HepG2 (cell line): Measurements from ENCODE around the gene MMS19. TPM values are rescaled to one million over a fixed set of nuclear protein-coding genes. Genes with fewer than 3 reads are reported as not detected.
A peak's percentile ranks its signal among the peaks of the same experiment; 100 is the strongest.

ENCODE experiments used
- ATAC-seq: fragments of 200-7000 bp; cut with Tn5 transposase; 3 replicates; pipeline ENCODE4 v1.9.1; 2020; ENCODE audit warnings: mild to moderate bottlenecking, moderate library complexity
- BruUV-seq: library from RNA; stranded (reverse); fragments of 400-500 nt; replicated peaks from 2 replicates; lab custom pipeline; 2021; lab: Mats Ljungman, UMichigan
- CTCF ChIA-PET: fragments of 300-600 bp; formaldehyde crosslinking; extraction: SDS; loops from one replicate; lab custom pipeline; 2021; ENCODE audit warnings: low total read pairs, inconsistent platforms, low intra/inter-chr PET ratio; lab: Yijun Ruan, JAX
- POLR2A ChIA-PET: fragments of 350-600 bp; sonication (Branson Sonifier 250); formaldehyde crosslinking; loops from one replicate; lab custom pipeline; 2020; ENCODE audit warnings: antibody characterized with exemption, inconsistent platforms; lab: Yijun Ruan, JAX
- DNase-seq: peaks from one replicate; pipeline ENCODE4 v3.0.0-alpha.2; 2015; ENCODE audit warnings: low spot score
- FAIRE-seq: peaks from 3 replicates; lab custom pipeline; 2011; peaks lifted over from hg19 to GRCh38; lab: Jason Lieb, UNC
- H2AFZ ChIP-seq: one replicate; pipeline ENCODE4 v1.6.1; 2011; ENCODE audit warnings: low read length, inconsistent platforms
- H3K27ac ChIP-seq: fragments of 300-600 bp; 3 replicates; pipeline ENCODE4 v1.8.0; 2011; ENCODE audit warnings: mixed run types, mild to moderate bottlenecking, mixed read lengths, low read length, inconsistent platforms; ENCODE audit not compliant: insufficient read depth; ENCODE audit errors: extremely low read length
- H3K27me3 ChIP-seq, 2 experiments: fragments of 200-600 bp in 1 of 2; 2 replicates in 1 of 2; 3 replicates in 1 of 2; pipeline versions ENCODE4 v1.6.0 to v1.8.0; 2011; ENCODE audit warnings: low read length in 2 of 2, mild to moderate bottlenecking in 2 of 2, moderate library complexity in 2 of 2, inconsistent platforms in 1 of 2; ENCODE audit not compliant: insufficient read depth in 2 of 2, control insufficient read depth in 1 of 2
- H3K36me3 ChIP-seq, 2 experiments: fragments of 200-600 bp in 1 of 2; replicated peaks in 1 of 2; 2 replicates in 1 of 2; 3 replicates in 1 of 2; pipeline versions ENCODE4 v1.5.1 to v1.8.0; 2011; ENCODE audit warnings: low read length in 2 of 2, inconsistent platforms in 1 of 2; ENCODE audit not compliant: insufficient read depth in 2 of 2, control insufficient read depth in 1 of 2
- H3K4me1 ChIP-seq: 2 replicates; pipeline ENCODE4 v1.5.1; 2012; ENCODE audit warnings: low read length, inconsistent platforms; ENCODE audit not compliant: insufficient read depth
- H3K4me2 ChIP-seq: 2 replicates; pipeline ENCODE4 v1.6.0; 2011; ENCODE audit warnings: low read depth, low read length, inconsistent platforms
- H3K4me3 ChIP-seq, 3 experiments: fragments of 200-600 bp in 1 of 3; sonication (generic), shearing (Covaris generic) in 1 of 3; replicated peaks in 1 of 3; 2 replicates each; pipeline ENCODE4 v1.5.1; 2011 to 2016; ENCODE audit warnings: low read length in 3 of 3, inconsistent platforms in 2 of 3, low read depth in 2 of 3, mild to moderate bottlenecking in 2 of 3, control low read depth in 1 of 3, mixed read lengths in 1 of 3; ENCODE audit not compliant: insufficient read depth in 1 of 3
- H3K79me2 ChIP-seq: one replicate; pipeline ENCODE4 v1.6.1; 2011; ENCODE audit warnings: low read length, inconsistent platforms; ENCODE audit not compliant: insufficient read depth
- H3K9ac ChIP-seq: 2 replicates; pipeline ENCODE4 v1.6.0; 2011; ENCODE audit warnings: mild to moderate bottlenecking, low read depth, low read length, inconsistent platforms; ENCODE audit not compliant: insufficient read depth
- H3K9me3 ChIP-seq: 2 replicates; pipeline ENCODE4 v1.5.1; 2012; ENCODE audit warnings: mild to moderate bottlenecking, low read length
- H4K20me1 ChIP-seq: 2 replicates; pipeline ENCODE4 v1.6.0; 2011; ENCODE audit warnings: inconsistent platforms, mild to moderate bottlenecking, low read length, moderate library complexity; ENCODE audit not compliant: insufficient read depth
- HNF1A ChIP-seq, 2 experiments: sonication (generic) in 1 of 2; formaldehyde crosslinking in 1 of 2; IDR thresholded peaks; 2 replicates each; pipeline versions ENCODE4 v1.4.0 to v1.6.1; 2016 to 2020; ENCODE audit warnings: borderline replicate concordance in 1 of 2, low read depth in 1 of 2, mild to moderate bottlenecking in 1 of 2, missing genetic modification reagents in 1 of 2
- POLR2G ChIP-seq: fragments of 200-400 bp; formaldehyde crosslinking; IDR thresholded peaks from 2 replicates; pipeline ENCODE4 v1.6.1; 2018; ENCODE audit warnings: mild to moderate bottlenecking, low read depth, low read length, moderate library complexity
- RBM22 ChIP-seq: fragments of 200-400 bp; formaldehyde crosslinking; optimal IDR thresholded peaks from 2 replicates; pipeline ENCODE3; 2017; ENCODE audit warnings: mild to moderate bottlenecking, low read length, moderate library complexity
- SRY ChIP-seq: sonication (generic); formaldehyde crosslinking; IDR thresholded peaks from 2 replicates; pipeline ENCODE4 v1.8.0; 2022; ENCODE audit warnings: mild to moderate bottlenecking, missing genetic modification reagents
- WGBS: methylation state at CpG from one replicate; pipeline ENCODE4 v1.1.6; 2017; ENCODE audit warnings: low lambda C conversion rate; 5-methylcytosine and 5-hydroxymethylcytosine counted together
- in situ Hi-C: cut with HindIII; loops from 2 replicates; pipeline ENCODE4 v1.10.0; 2017; ENCODE audit warnings: low pct_unique_long_range_greater_than_20kb; ENCODE audit not compliant: extremely low pct_ligation_motif_present
- intact Hi-C: fragments of 100-400 bp; cut with micrococcal nuclease; formaldehyde crosslinking; loops from one replicate; pipeline ENCODE4 v1.10.0; 2022; ENCODE audit not compliant: unreplicated experiment
- polyA plus RNA-seq, 8 experiments: library from polyadenylated mRNA; depleted of rRNA in 3 of 8; stranded (reverse) in 7 of 8; unstranded in 1 of 8; fragments of >200 nt; fragmentation: Illumina TruSeq in 4 of 8; extraction: Trizol in 4 of 8; gene quantifications; 2 replicates each; pipeline versions ENCODE4 v1.2.1 to v1.2.3, GENCODE V29; 2011 to 2016; ENCODE audit warnings: low read depth in 4 of 8, missing spikeins in 1 of 8, mixed read lengths in 1 of 8; ENCODE audit not compliant: insufficient read depth in 1 of 8
- total RNA-seq, 5 experiments: library from RNA; depleted of rRNA; stranded (reverse); fragments of >200 nt; fragmentation: Illumina TruSeq; extraction: Trizol; gene quantifications; 2 replicates each; pipeline ENCODE4 v1.2.3, GENCODE V29; 2016; ENCODE audit warnings: low read depth in 1 of 5

The MMS19 gene
- total and polyA plus RNA-seq, 2 of the 13 experiments (the other 11 are each of a cell fraction or from before 2014, with no cell fraction given), result 76.4 to 107 TPM

GRCh38 chr10:97459933-97460332 is 38.3 kb downstream of the MMS19 start (continued):
- TF ChIP-seq HNF1A (IDR thresholded peaks at IDR 0.05; ENCODE audit: low read depth), result no peak
- no peak for TF ChIP-seq HNF1A (CRISPR knock-in tag; IDR thresholded peaks at IDR 0.05; ENCODE audit: borderline replicate concordance)
- TF ChIP-seq, all 625 proteins: peak for 0

- Histone ChIP-seq H3K9me3 (no peaks in the 10 kb centered on the region), H3K27me3 (no peaks in the 10 kb centered on the region), H4K20me1 (no peaks in the 10 kb centered on the region), H2AFZ (no peak overlapping the region), H3K4me1 (peaks cover 10% of the 10 kb centered on the region), H3K27ac (no peak overlapping the region), H3K9ac (no peak overlapping the region), H3K4me2 (no peak overlapping the region), H3K36me3 (peaks cover 37 to 87% of the 10 kb centered on the region in 2 experiments), H3K79me2 (no peaks in the 10 kb centered on the region), H3K4me3 (no peak overlapping the region)
- no TSS peak for BruUV-seq
- TF ChIP-seq RBM22 (peak; percentile 86), POLR2G (0 out of 2 replicates have a peak, but pooled peaks have one; percentile 12), SRY (CRISPR knock-in tag) (no peak)
- POLR2A ChIA-PET, result no interaction called here
- WGBS, result 99% methylated on average over 7 of the region's 7 CpGs
- in situ Hi-C loops, result no loop called here
- no peak for FAIRE-seq
- intact Hi-C loops, result no loop called here
- no peak for ATAC-seq
- CTCF ChIA-PET, result no interaction called here
- no peak for DNase-seq
Measured at GRCh38 chr10:97459111-97459510, 39.1 kb downstream of the MMS19 start.
